ENCODE results near the gene RFX3. TPM values are rescaled to one million over a fixed set of nuclear protein-coding genes. Genes with fewer than 3 reads are reported as not detected.
A peak's percentile ranks its signal among the peaks of the same experiment; 100 is the strongest.

RFX3 gene
- total RNA-seq, 6 experiments from 2014 or later = 2.8 to 4.2 (median 3.5) TPM

DNA sequence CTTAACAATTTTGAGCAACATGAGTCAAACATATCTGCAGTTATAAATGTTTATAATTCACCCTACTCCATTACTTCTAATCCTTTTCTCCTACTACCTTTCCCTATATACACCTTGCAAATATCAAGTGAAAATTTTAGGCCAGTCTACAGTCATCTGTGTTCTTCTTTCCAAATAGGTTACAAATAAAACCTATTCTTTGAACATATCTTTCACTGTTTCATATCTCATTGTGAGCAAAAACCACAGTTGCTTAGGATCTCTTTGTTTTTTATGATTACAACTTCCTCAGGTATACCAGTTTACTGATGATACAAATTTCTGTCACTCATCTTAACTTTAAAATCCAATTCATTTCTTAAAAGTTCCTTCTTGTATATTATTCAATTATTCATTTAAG lies 34.4 kb downstream of the RFX3 start:
- peaks cover 13% of the 10 kb centered on the region for H3K4me1 Mint-ChIP-seq (ENCODE audit: low read depth)
- H3K27me3 Mint-ChIP-seq (ENCODE audit: insufficient read depth) = no peaks in the 10 kb centered on the region
- peaks cover 5% of the 10 kb centered on the region; the same call in 1 of the 2 replicates for H3K36me3 Mint-ChIP-seq (ENCODE audit: low read depth)
- no peaks in the 10 kb centered on the region for H3K9me3 Mint-ChIP-seq
- H3K4me3 Mint-ChIP-seq = no peak overlapping the region
- TF ChIP-seq CTCF (IDR thresholded peaks at IDR 0.05) = no peak
- no peak overlapping the region for H3K27ac Mint-ChIP-seq
- DNase-seq = no peak

DNA sequence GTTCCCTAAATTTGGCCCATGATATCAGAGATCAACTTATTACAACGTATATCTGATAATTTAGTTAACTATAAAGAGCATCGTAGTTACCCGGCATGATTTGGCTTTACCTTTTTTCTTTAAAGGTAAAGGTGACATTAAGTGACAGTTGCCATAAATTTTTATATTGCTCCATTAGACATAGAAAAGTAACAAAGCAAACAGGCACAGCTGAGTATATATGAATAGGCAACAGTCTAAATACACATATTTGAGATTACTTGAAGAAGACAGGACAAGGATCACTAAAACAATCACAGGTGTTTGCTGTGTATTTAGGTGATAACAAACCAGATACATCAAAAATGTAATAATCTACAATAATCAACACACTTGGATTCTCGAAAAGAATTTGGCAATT lies 34.8 kb downstream of the RFX3 start:
- Mint-ChIP-seq H3K4me3 (no peak overlapping the region), H3K36me3 (ENCODE audit: low read depth) (peaks cover 5% of the 10 kb centered on the region; the same call in 1 of the 2 replicates), H3K27me3 (ENCODE audit: insufficient read depth) (no peaks in the 10 kb centered on the region), H3K27ac (no peak overlapping the region), H3K4me1 (ENCODE audit: low read depth) (peaks cover 8% of the 10 kb centered on the region), H3K9me3 (no peaks in the 10 kb centered on the region)
- no peak for TF ChIP-seq CTCF (IDR thresholded peaks at IDR 0.05)
- DNase-seq = no peak

GRCh38 chr9:3482578-3482977 lies 43.2 kb downstream of the RFX3 start:
- no peak for DNase-seq
- H3K4me3 Mint-ChIP-seq = no peak overlapping the region
- peaks cover 28% of the 10 kb centered on the region for H3K4me1 Mint-ChIP-seq (ENCODE audit: low read depth)
- H3K27ac Mint-ChIP-seq = no peak overlapping the region
- TF ChIP-seq CTCF (IDR thresholded peaks at IDR 0.05) = no peak
- no peaks in the 10 kb centered on the region for H3K27me3 Mint-ChIP-seq (ENCODE audit: insufficient read depth)
- peaks cover 10% of the 10 kb centered on the region for H3K36me3 Mint-ChIP-seq (ENCODE audit: low read depth)
- no peaks in the 10 kb centered on the region; the same call in 1 of the 2 replicates for H3K9me3 Mint-ChIP-seq

DNA sequence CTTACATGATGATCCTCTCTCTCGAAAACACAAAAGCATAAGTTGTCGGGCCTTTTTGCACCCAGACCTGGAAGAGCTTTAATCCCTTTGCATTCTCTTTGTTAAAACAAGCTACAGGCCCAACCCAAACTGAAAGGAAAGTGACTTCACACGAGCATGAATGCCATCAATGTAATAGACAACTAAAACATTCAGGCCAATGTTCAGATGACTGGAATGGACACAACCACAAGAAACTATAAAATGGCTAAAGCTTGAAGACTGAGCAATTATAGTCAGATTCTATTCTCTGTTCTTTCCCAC lies 45.5 kb downstream of the RFX3 start:
- Mint-ChIP-seq H3K27ac (no peak overlapping the region; the same call in 1 of the 2 replicates), H3K4me1 (ENCODE audit: low read depth) (peaks cover 31% of the 10 kb centered on the region)

GRCh38 chr9:3479514-3480352 lies 46.1 kb downstream of the RFX3 start:
- DNase-seq = no peak
- no peaks in the 10 kb centered on the region; the same call in 1 of the 2 replicates for H3K9me3 Mint-ChIP-seq
- peaks cover 31% of the 10 kb centered on the region for H3K4me1 Mint-ChIP-seq (ENCODE audit: low read depth)
- H3K27me3 Mint-ChIP-seq (ENCODE audit: insufficient read depth) = no peaks in the 10 kb centered on the region; the same call in 1 of the 2 replicates
- peaks cover 15% of the 10 kb centered on the region for H3K36me3 Mint-ChIP-seq (ENCODE audit: low read depth)
- peak overlapping the region; percentile 56 for H3K27ac Mint-ChIP-seq
- no peak overlapping the region for H3K4me3 Mint-ChIP-seq
- no peak for TF ChIP-seq CTCF (IDR thresholded peaks at IDR 0.05)

More for the DNA sequence above, 45.5 kb downstream of the RFX3 start:
- TF ChIP-seq CTCF (IDR thresholded peaks at IDR 0.05) = no peak
- H3K9me3 Mint-ChIP-seq = no peaks in the 10 kb centered on the region; the same call in 1 of the 2 replicates
- no peaks in the 10 kb centered on the region for H3K27me3 Mint-ChIP-seq (ENCODE audit: insufficient read depth)
- DNase-seq = no peak
- no peak overlapping the region for H3K4me3 Mint-ChIP-seq
- peaks cover 15% of the 10 kb centered on the region for H3K36me3 Mint-ChIP-seq (ENCODE audit: low read depth)
